Spleen (tissue), 7 donors: ENCODE data around the gene TMEM88.

Experiments used
- POLR2A ChIP-seq, 3 donors: fragments of 450-650 bp; IDR thresholded peaks; one replicate each; pipeline ENCODE4 v1.5.1; 2017; ENCODE audit warnings: antibody characterized with exemption in 3 of 3, mild to moderate bottlenecking in 1 of 3
- TF ChIP-seq, protein P1 (sequence below), 11 experiments: fragments of 200-600 bp in 7 of 11; fragments of 450-650 bp in 4 of 11; sonication (generic) in 4 of 11; IDR thresholded peaks in 8 of 11; conservative IDR thresholded peaks in 3 of 11; 1 replicate in 7 of 11; 2 replicates in 4 of 11; pipeline versions ENCODE4 v1.4.0 to v1.8.0; 2016 to 2021; ENCODE audit warnings: antibody characterized with exemption in 11 of 11, inconsistent platforms in 4 of 11, mild to moderate bottlenecking in 1 of 11
- donor health status: DM: no; HTN: no; CAD: no; lungs with moderate emphysema.
- donor health status: DM: no; HTN: no; CAD: no.
- donor health status: DM: no; HTN: no; CAD: no.

DNA sequence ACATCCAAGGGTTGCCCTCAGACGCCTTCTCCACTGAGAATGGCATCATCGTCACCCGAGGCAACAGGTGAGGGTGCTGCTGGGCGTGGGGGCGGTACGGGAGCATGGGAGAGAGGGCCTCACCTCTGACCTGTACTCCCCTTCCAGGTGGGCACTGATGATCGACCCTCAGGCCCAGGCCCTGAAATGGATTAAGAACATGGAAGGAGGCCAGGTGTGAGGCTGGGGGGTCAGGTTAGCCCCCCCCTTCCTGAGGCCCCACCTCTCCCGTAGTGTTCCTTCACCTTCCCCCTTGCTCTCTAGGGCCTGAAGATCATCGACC lies 37.3 kb upstream of the TMEM88 start:
- TF ChIP-seq, protein P1, sequence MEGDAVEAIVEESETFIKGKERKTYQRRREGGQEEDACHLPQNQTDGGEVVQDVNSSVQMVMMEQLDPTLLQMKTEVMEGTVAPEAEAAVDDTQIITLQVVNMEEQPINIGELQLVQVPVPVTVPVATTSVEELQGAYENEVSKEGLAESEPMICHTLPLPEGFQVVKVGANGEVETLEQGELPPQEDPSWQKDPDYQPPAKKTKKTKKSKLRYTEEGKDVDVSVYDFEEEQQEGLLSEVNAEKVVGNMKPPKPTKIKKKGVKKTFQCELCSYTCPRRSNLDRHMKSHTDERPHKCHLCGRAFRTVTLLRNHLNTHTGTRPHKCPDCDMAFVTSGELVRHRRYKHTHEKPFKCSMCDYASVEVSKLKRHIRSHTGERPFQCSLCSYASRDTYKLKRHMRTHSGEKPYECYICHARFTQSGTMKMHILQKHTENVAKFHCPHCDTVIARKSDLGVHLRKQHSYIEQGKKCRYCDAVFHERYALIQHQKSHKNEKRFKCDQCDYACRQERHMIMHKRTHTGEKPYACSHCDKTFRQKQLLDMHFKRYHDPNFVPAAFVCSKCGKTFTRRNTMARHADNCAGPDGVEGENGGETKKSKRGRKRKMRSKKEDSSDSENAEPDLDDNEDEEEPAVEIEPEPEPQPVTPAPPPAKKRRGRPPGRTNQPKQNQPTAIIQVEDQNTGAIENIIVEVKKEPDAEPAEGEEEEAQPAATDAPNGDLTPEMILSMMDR (IDR thresholded peaks at IDR 0.05 in 8 of 11, conservative IDR thresholded peaks at IDR 0.05 in 3 of 11) = no peak
- TF ChIP-seq POLR2A (IDR thresholded peaks at IDR 0.05) = no peak
